Mucosa of descending colon (tissue), 3 donors: ENCODE results near the gene PGLYRP3. TPM values are rescaled to one million over a fixed set of nuclear protein-coding genes. Genes with fewer than 3 reads are reported as not detected.

Experiments
- ATAC-seq: fragments of 200-7000 bp; cut with Tn5 transposase; one replicate; pipeline ENCODE4 v1.9.1; 2020; ENCODE audit warnings: mild to moderate bottlenecking, moderate library complexity
- DNase-seq, 3 donors: peaks; one replicate each; pipeline ENCODE4 v3.0.0-alpha.2; 2020
- H3K36me3 ChIP-seq: fragments of 200-600 bp; one replicate; pipeline ENCODE4 v1.8.0; 2021; ENCODE audit warnings: low read depth, mild to moderate bottlenecking
- H3K4me1 ChIP-seq: fragments of 200-600 bp; one replicate; pipeline ENCODE4 v1.8.0; 2021; ENCODE audit warnings: low read depth, mild to moderate bottlenecking
- H3K4me3 ChIP-seq: fragments of 200-600 bp; one replicate; pipeline ENCODE4 v1.8.0; 2021; ENCODE audit warnings: mild to moderate bottlenecking
- H3K9me3 ChIP-seq: fragments of 200-600 bp; one replicate; pipeline ENCODE4 v1.8.0; 2021; ENCODE audit warnings: mild to moderate bottlenecking
- intact Hi-C, 2 donors: fragments of 100-400 bp; cut with DNase I in 1 of 2; cut with micrococcal nuclease in 1 of 2; formaldehyde crosslinking; loops; one replicate each; pipeline versions ENCODE4 v1.11.0 to v1.11.1; 2022; cut with DNase I, micrococcal nuclease
- total RNA-seq, 3 donors: library from RNA; stranded (reverse); fragmentation: NEBNext Ultra II Directional in 2 of 3; extraction: Animal tissue kit (Norgen Biotek cat#: 25700) in 2 of 3; gene quantifications; one replicate each; pipeline versions ENCODE4 v1.2.1 to v1.2.4, GENCODE V29; 2021 to 2023
- TF ChIP-seq, protein P1 (sequence below): fragments of 200-600 bp; IDR thresholded peaks from one replicate; pipeline ENCODE4 v1.8.0; 2022; ENCODE audit warnings: antibody characterized with exemption, mild to moderate bottlenecking
- donor health status: DM: no; HTN: no; CAD: no; lungs with moderate emphysema.
- donor health status: DM: no; HTN: no; CAD: no.
- donor health status: DM: no; HTN: yes; CAD: no.

Gene PGLYRP3
- total RNA-seq, 3 donors from 2014 or later, result not detected

- H3K36me3 ChIP-seq, result no peaks in the 10 kb centered on the region
- H3K9me3 ChIP-seq, result no peaks in the 10 kb centered on the region
- no peak overlapping the region for H3K4me3 ChIP-seq
- H3K4me1 ChIP-seq, result no peaks in the 10 kb centered on the region
- intact Hi-C loops, result no loop called here
- DNase-seq (no peak), ATAC-seq (no peak)
- TF ChIP-seq, protein P1, sequence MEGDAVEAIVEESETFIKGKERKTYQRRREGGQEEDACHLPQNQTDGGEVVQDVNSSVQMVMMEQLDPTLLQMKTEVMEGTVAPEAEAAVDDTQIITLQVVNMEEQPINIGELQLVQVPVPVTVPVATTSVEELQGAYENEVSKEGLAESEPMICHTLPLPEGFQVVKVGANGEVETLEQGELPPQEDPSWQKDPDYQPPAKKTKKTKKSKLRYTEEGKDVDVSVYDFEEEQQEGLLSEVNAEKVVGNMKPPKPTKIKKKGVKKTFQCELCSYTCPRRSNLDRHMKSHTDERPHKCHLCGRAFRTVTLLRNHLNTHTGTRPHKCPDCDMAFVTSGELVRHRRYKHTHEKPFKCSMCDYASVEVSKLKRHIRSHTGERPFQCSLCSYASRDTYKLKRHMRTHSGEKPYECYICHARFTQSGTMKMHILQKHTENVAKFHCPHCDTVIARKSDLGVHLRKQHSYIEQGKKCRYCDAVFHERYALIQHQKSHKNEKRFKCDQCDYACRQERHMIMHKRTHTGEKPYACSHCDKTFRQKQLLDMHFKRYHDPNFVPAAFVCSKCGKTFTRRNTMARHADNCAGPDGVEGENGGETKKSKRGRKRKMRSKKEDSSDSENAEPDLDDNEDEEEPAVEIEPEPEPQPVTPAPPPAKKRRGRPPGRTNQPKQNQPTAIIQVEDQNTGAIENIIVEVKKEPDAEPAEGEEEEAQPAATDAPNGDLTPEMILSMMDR, result no peak
Measured at GRCh38 chr1:153345187-153346076, 32.7 kb upstream of the PGLYRP3 start.

DNA sequence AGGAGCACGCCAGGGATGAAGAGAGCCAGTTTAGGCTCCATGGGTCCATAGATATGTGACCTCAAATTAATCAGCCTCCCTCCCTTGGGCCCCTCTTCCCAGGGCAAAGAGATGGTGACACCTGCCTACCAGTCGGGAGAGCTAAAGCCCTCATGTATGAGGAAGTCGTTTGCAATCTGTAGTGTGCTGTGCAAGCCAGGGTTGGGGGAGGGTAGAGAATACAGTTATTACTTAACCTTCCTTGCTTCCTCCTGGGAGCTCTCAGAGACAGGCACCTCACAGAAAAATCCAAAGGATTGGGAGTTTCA is 31.9 kb upstream of the PGLYRP3 start:
- ATAC-seq (peak; percentile 73), DNase-seq (no peak)
- Histone ChIP-seq H3K9me3 (no peaks in the 10 kb centered on the region), H3K36me3 (no peaks in the 10 kb centered on the region), H3K4me1 (no peaks in the 10 kb centered on the region), H3K4me3 (no peak overlapping the region)
- TF ChIP-seq, protein P1, result no peak
- intact Hi-C loops, result no loop called here

DNA sequence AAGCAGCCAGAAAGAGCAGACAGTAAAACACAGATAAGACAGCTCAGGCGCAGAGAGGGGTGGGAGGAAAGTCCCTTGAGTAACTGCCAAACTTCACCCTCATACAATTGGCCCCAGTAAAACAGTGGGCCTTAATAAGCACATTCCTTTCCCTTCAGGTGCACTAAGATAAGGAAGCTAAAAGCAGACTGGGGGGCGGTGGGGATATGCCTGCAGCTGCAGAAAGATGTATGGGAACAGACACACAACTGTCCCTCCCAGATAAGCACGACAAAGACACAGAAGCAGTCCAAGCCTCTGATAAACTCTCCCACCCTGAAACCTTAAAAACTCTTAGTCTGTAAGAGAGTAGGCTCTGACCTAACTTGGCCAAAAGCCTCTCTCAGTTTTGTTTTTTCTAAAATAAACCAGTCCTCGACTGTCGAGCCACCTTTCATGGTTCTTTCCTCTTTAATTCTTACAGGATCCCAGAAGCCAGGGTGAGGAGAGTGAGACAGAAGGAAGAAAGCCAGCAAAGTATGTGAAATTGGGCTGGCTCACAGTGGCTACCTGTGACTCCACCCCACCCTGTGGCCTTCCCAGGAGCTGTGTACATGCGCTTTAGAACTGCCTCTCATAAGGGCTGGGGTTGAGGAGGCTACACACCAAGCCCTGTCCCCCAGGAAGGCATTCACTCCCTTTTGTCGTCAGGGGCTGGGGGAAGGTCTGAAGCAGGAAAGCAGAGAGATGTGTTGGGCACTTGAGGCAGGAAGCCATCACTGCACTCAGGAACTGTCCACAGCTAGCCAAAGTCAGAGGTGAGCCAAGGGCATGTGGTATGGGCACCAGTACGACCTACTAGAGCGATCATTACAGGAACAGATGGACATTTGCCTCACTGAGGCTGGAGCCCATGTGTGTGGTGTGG is 31.3 kb upstream of the PGLYRP3 start:
- Histone ChIP-seq H3K4me3 (no peak overlapping the region), H3K9me3 (no peaks in the 10 kb centered on the region), H3K36me3 (no peaks in the 10 kb centered on the region), H3K4me1 (no peaks in the 10 kb centered on the region)
- intact Hi-C loops, result no loop called here
- ATAC-seq, result peak; percentile 23
- DNase-seq, result no peak
- TF ChIP-seq, protein P1, result no peak

GRCh38 chr1:153343040-153343681 is 30.4 kb upstream of the PGLYRP3 start:
- no peak overlapping the region for H3K4me3 ChIP-seq
- H3K4me1 ChIP-seq, result no peaks in the 10 kb centered on the region
- no peaks in the 10 kb centered on the region for H3K9me3 ChIP-seq
- H3K36me3 ChIP-seq, result no peaks in the 10 kb centered on the region
- DNase-seq (no peak), ATAC-seq (peak; percentile 21)
- TF ChIP-seq, protein P1, result no peak
- intact Hi-C loops, result no loop called here

DNA sequence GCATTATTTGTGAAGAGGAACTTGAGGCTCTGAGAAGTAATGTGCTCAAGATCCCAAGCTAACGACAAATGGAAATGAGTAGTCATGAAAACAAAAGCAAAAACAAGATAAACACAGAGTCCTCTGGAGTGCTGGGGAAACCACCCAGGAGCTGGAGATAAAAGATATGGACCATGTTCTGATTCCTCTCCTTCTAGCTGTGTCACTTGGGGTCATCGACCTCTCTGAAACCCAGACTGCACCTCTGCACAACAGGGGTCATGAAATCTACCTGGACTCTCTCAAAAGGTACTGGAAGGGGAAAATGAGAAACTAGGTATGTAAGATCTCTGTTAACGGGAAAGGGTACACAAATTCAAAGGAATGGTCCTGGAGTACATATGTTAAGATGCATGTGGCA is 29.4 kb upstream of the PGLYRP3 start:
- no peak overlapping the region for H3K4me3 ChIP-seq
- intact Hi-C loops, result no loop called here
- ATAC-seq, result no peak
- H3K36me3 ChIP-seq, result no peaks in the 10 kb centered on the region
- TF ChIP-seq, protein P1, result no peak
- DNase-seq, result no peak
- H3K9me3 ChIP-seq, result no peaks in the 10 kb centered on the region
- H3K4me1 ChIP-seq, result no peaks in the 10 kb centered on the region
